Renal cortical epithelial cell (primary cell): ENCODE measurements around the gene NRN1. TPM values are rescaled to one million over a fixed set of nuclear protein-coding genes. Genes with fewer than 3 reads are reported as not detected.

Experiments used
- DNase-seq: peaks from one replicate; pipeline ENCODE4 v3.0.0-alpha.2; 2011; ENCODE audit warnings: low read depth
- total RNA-seq: library from RNA; depleted of rRNA; stranded (reverse); fragments of >200 nt; gene quantifications from 2 replicates; pipeline ENCODE4 v1.2.3, GENCODE V29; 2014

NRN1 gene
- total RNA-seq, 1 donor from 2014 or later: 0.45 TPM

- DNase-seq: no peak
Observed at GRCh38 chr6:6002005-6002847, 4.5 kb downstream of the NRN1 start.

DNA sequence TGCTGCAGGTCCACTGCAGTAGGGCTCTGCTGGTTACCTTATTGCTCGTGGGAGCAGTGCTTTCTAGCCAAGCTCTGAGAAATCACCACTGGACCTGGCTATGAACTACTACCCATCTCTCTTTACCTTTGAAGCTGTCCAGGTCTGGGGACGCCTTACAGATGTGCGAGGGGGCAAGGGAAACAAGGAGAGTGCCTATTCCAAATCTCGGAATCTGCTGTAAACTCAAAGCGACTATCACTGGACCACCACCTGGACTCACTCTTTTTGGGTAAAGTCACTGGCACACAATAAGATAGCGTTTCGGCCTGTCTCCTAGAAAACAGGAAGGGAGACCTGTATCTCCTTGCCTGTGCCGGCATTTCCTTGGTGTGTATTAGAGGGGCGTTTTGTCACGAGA is 5.3 kb downstream of the NRN1 start:
- DNase-seq: no peak

DNA sequence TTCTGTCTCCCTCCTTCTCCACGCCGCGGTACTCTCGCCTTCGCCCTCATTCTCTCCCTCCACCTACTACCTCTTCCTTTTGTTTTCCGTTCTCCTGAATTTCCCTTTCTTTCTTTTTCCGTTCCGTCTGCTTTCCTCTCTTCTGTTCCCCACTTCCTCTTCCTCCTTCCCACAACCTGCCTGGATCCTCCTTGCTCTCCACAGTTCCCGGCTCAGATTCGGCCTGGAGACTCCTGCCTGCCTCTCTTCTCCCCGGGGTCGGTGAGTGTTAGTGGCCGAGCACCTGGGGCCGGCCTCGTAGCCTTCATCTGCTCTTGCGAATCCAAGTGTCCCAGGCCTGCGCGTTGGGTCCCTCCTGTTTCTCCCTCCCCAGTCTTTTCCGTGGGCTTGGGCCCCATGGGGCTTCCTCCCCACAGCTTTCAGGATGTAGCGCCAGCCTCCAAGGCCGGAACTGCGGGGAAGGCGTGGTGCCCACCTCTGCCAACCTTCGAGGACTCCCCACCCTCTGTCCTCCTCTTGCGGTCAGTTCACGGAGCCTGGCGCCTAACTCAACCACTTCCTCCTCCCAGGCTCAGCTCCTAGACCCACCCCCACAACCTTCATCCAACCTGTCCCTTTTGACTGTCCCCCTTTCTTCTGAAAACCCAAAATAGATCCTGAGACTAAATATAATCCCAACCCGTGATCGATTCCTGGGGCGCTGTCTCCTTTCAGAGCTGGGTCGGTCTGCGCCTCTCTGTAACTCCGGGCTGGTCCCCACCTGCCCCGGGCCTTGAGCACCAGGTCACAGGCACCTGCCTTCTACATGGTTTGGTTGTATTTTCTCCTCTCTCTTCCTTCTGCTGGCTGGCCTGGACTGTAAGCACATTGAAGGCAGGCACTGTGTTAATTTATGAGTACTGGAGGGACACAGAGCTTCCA is 6.8 kb downstream of the NRN1 start:
- DNase-seq: no peak

DNA sequence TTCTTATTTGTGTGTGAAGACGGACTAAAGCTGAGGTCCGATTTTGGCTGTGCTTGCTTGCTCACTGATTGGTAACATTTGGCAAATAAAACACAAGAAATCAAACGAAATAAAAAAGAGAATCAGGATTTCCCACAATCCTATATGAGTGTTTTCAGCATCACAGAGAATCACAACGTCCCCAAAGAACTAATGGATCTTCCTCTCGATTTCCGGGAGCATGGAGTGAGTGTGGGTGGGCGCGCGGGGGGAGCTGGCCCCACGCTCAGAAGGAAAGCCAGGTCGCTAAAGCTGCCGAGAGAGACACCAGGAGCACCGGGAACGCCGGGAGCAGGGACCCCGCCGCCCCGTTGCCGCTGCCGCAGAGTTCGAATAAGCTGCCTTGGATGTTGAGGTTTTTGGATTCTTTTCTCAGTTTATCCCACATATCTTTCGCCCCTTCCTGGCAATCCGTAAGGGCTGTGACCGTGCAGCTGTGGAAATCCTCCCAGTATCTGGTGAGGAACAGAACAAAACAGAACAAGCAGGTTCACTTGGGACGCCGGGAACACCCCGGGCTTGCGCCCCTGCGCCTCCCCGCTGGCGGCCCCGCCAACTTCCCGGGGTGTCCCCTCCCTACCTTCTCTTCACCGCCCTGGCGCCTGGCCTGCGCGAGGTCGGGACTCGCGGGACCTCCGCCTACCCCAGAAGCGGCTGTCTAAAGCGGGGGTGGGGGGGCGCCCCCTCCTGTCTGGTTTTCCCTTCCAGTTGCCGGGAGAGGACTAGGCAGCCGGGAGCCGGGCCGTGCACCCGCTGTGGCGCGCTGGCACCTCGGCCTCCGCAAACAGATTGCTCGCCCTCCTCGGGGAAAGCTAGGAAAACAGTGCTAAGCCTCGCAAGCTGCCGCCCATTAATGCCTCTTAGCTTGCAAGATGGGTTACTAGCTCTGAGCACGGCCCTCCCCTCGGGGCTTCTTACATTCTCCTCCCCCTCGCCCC is 7.7 kb downstream of the NRN1 start:
- no peak for DNase-seq

DNA sequence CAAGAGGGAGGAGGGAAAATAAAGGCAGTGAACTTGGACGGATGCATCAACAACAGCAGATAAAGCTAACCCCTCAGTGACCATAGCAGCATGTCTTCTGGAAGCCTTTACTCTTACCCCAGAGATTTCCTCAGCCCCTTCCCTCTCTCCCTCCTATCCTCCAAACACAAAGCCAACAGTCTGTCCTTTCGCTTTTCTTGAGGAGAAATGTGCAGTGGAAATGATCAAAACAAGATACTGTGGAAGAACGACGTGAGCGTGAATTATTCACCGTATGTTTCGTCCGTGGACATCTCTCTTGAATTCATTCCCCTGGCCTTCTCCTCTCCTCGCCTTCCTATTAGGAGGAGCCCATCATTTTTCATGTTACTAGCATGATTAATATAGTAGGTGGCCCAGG is 8.5 kb downstream of the NRN1 start:
- DNase-seq: no peak

- no peak for DNase-seq
Observed at GRCh38 chr6:5997420-5997987, 9.2 kb downstream of the NRN1 start.

DNA sequence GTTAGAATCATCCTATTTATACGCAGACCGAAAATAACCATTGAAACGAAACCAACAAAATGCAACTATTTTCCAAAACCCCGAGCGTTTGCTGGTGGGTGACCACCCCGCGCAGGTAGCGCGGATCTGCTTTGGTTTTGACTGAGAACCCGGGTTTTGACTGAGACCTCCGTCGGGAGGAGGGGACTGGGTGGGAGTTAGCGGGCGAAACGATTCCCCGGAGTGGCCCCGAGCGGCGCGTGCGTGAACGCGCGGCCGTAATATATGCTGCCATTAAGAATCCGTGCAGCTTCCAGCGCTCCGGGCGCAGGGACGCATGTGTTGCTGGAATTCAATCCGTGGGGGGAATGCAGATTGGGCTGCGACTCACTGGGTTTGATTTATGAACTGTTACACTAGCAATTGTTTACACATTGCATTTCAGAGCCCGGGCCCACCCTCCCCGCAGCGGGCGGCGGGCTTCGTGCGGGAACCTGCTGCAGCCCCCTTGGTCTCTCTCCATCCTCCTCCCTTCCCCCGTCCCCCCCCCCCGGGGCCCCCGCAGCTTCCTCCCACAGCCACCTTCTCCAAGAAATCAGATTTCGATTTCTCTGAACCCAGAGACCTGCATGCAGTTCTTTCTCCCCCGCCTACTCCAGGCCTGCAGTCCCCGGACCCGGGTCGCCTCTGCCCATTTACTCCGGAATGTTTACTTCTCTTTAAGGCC is 9.9 kb downstream of the NRN1 start:
- DNase-seq: no peak

- no peak for DNase-seq
Observed at GRCh38 chr6:5995949-5996713, 10.6 kb downstream of the NRN1 start.

GRCh38 chr6:5995658-5995948 is 11.1 kb downstream of the NRN1 start:
- DNase-seq: no peak

- DNase-seq: no peak
Observed at GRCh38 chr6:5994999-5995657, 11.6 kb downstream of the NRN1 start.

DNA sequence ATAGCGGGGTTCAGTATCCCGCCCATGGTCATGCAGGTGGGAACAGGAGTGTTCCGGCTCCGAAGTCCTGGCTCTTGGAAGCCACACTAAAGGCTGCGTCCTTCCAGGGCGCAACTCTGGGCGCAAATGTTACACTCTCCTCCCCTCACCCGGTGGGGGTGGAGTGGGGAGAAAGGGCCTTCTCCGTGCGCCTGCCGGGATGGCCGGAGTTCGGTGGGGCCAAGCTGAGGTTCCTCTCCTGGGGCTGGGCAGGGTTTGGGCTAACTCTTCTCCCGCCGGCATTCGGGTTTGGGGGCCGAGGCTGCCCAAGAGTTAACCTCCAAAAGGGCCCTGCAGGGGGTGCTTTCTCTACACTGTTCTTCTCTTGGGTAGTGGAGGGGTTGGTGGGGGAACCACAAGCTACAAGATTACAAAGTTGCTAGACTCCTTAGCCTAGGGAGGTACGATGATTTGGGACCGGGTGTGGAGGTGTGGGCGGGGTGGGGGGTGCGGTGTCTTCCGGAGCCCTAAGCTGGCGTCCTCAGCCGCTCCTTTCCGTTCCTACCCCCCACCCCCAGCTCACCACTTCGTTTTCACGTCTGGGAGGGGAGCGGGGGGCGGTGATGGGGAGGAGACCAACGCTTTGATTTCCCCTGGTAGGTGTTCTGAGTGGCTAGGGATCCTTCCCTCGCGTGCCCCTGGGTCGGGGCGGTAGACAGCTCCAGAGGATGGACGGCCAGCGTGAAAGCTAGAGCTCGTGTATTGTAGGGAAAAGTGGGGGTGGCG is 12.3 kb downstream of the NRN1 start:
- no peak for DNase-seq

DNA sequence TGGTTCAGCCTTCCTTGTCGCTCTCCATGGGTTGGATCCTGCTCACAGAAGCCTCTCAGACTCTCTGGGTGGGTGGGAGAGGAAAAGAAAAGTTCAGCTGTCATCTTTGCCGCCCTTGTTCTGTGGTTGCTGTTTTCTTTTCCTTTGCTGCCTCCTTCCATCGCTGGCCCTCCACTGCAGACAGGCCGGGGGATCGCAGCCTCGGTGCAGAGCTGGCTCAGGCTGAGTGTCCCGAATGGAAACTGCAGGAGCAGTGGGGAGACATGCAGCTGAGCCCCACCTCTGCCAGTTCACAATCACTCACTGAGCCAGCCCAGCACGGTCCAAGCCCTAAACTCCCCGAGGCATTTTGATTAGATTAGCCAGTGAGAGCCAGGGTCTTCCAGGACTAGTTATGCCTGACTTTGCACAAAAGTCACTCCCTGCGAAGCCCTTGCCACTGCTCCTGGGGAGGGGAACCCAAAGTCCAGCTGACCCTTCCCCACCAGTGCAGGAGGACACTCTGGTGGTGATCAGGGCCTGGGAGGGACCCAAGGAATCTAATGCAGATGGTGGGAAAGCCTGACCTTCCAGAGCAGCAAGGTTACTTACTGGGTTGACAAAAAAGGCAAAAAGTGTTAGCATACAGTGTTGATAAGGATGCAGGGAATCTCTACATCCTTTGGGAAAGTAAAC is 14.0 kb downstream of the NRN1 start:
- no peak for DNase-seq

- DNase-seq: no peak
Observed at GRCh38 chr6:5990786-5991185, 15.9 kb downstream of the NRN1 start.

DNA sequence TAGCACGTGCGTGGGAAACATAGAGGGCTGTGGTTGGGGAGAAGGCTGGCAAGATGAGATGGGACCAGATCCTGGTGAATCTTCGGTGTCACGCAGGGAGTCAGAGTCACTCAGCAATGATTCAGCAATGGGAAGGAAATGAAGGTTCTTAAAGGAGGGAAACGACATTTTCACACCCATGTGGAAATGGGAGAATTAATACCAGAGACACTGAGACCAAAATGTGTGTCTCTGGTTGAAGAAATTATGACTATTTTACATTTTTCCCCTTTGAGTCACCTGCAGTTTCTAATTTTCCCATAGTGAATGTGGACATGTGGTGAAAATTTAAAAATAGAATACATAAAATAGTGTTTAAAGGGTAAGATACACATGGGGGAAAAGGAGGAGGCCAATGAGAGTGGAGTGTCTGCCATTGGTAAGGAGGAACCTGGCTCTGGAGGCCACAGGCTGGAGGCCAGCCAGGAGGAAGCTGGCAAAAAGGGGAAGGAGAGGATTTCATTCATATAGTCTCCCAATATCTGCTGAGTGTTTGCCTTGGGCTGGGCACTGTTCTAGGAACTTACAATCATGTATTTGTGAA is 17.5 kb downstream of the NRN1 start:
- DNase-seq: no peak

DNA sequence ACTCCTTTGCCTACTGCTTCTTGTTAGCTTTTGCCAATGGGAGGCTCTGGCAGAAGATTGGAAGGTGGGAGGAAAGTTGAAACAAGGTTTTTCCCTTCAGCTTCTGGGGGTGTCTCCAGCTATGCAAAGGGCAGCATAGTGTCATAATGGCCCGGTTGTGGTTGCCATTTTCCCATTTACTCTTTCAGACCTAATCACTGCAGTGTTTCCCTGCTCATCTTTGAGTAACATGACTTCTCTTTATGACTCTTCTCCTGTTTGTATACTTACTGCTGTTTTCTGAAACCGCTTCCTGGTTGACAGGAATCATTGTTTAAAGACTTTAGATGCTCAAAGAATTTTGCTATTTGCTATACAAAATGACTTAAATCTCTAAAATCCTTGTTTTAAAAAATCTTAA is 19.9 kb downstream of the NRN1 start:
- no peak for DNase-seq

GRCh38 chr6:5984150-5985089 is 22.3 kb downstream of the NRN1 start:
- DNase-seq: no peak
